OCI-LY3 (cell line): ENCODE results near the gene ZNF287.

ENCODE experiments used
- H2AFZ ChIP-seq: fragments of 200-600, 300-600 bp; shearing (Covaris generic); 2 replicates; pipeline ENCODE4 v1.6.0; 2014; ENCODE audit warnings: antibody characterized with exemption, low read depth, low read length
- H3K27ac ChIP-seq: fragments of 200-600, 300-600 bp; sonication (generic); 2 replicates; pipeline ENCODE4 v1.5.1; 2014; ENCODE audit warnings: mild to moderate bottlenecking, low read length, moderate library complexity, mixed read lengths
- H3K27me3 ChIP-seq: fragments of 200-600, 300-600 bp; sonication (generic); 2 replicates; pipeline ENCODE4 v1.6.1; 2014; ENCODE audit warnings: low read depth, low read length, mixed read lengths
- H3K36me3 ChIP-seq: fragments of 200-600, 300-600 bp; sonication (generic); replicated peaks from 2 replicates; pipeline ENCODE3; 2014; ENCODE audit warnings: low read depth, low read length, mixed read lengths
- H3K4me1 ChIP-seq: fragments of 300-600, 200-600 bp; sonication (generic); 2 replicates; pipeline ENCODE4 v1.6.1; 2014; ENCODE audit warnings: low read length, mixed read lengths
- H3K4me2 ChIP-seq: fragments of 200-600, 300-600 bp; sonication (generic); 2 replicates; pipeline ENCODE4 v1.6.1; 2014; ENCODE audit warnings: low read length, mixed read lengths
- H3K4me3 ChIP-seq: fragments of 300-600, 200-600 bp; sonication (generic); 2 replicates; pipeline ENCODE4 v1.5.1; 2014; ENCODE audit warnings: antibody characterized with exemption, mild to moderate bottlenecking, low read length, moderate library complexity
- H3K79me2 ChIP-seq: fragments of 300-600, 200-600 bp; shearing (Covaris generic); 2 replicates; pipeline ENCODE4 v1.6.1; 2014; ENCODE audit warnings: mild to moderate bottlenecking, low read length, mixed read lengths
- H3K9ac ChIP-seq: fragments of 300-600, 200-600 bp; shearing (Covaris generic); 2 replicates; pipeline ENCODE4 v1.6.0; 2014; ENCODE audit warnings: mild to moderate bottlenecking, low read length, moderate library complexity
- H3K9me3 ChIP-seq: fragments of 200-600, 300-600 bp; shearing (Covaris generic); 2 replicates; pipeline ENCODE4 v1.6.1; 2014; ENCODE audit warnings: low read length, mixed read lengths; ENCODE audit not compliant: insufficient read depth
- H4K20me1 ChIP-seq: fragments of 200-600, 300-600 bp; sonication (generic); 2 replicates; pipeline ENCODE4 v1.6.1; 2016; ENCODE audit warnings: low read length, mixed read lengths; ENCODE audit not compliant: insufficient read depth
- EZH2phosphoT487 ChIP-seq: fragments of 200-600 bp; shearing (Covaris generic); IDR thresholded peaks from 2 replicates; pipeline ENCODE4 v1.6.1; 2018; ENCODE audit warnings: antibody characterized with exemption, mixed run types, low read depth
- TF ChIP-seq, protein P1 (sequence below): fragments of 200-600, 300-600 bp; sonication (generic); IDR thresholded peaks from 2 replicates; pipeline ENCODE4 v1.5.1; 2014; ENCODE audit warnings: antibody characterized with exemption, low read length, low read depth

ZNF287 gene

DNA sequence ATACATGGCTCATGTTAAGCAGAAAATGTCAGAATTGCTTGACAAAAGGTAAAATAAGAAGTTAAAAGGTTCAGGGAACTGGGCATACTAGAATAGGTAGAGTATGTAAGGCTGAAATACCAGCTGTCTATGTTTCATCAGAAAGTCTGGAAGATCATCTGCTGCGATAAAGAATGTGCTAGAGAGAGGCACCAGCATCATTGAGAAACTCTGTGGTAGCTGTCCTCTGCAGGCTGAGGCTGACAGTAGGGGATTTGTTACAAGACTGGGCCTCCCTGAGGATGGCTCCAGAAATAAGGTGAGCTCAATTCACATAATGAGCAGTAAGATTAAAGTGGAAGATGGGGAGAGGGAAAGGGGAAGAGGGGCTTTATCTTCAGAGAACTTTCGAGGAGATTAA, 4.5 kb upstream of the ZNF287 start:
- H3K79me2 ChIP-seq, result no peaks in the 10 kb centered on the region
- H2AFZ ChIP-seq, result no peak overlapping the region
- H3K4me2 ChIP-seq, result no peak overlapping the region
- H3K27me3 ChIP-seq, result no peaks in the 10 kb centered on the region
- TF ChIP-seq EZH2phosphoT487, result no peak
- TF ChIP-seq, protein P1, sequence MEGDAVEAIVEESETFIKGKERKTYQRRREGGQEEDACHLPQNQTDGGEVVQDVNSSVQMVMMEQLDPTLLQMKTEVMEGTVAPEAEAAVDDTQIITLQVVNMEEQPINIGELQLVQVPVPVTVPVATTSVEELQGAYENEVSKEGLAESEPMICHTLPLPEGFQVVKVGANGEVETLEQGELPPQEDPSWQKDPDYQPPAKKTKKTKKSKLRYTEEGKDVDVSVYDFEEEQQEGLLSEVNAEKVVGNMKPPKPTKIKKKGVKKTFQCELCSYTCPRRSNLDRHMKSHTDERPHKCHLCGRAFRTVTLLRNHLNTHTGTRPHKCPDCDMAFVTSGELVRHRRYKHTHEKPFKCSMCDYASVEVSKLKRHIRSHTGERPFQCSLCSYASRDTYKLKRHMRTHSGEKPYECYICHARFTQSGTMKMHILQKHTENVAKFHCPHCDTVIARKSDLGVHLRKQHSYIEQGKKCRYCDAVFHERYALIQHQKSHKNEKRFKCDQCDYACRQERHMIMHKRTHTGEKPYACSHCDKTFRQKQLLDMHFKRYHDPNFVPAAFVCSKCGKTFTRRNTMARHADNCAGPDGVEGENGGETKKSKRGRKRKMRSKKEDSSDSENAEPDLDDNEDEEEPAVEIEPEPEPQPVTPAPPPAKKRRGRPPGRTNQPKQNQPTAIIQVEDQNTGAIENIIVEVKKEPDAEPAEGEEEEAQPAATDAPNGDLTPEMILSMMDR, result no peak
- H3K9ac ChIP-seq, result no peak overlapping the region
- no peaks in the 10 kb centered on the region for H3K36me3 ChIP-seq
- H3K4me3 ChIP-seq, result no peak overlapping the region
- H4K20me1 ChIP-seq, result no peaks in the 10 kb centered on the region
- H3K9me3 ChIP-seq, result no peaks in the 10 kb centered on the region
- H3K4me1 ChIP-seq, result no peaks in the 10 kb centered on the region
- H3K27ac ChIP-seq, result no peak overlapping the region

DNA sequence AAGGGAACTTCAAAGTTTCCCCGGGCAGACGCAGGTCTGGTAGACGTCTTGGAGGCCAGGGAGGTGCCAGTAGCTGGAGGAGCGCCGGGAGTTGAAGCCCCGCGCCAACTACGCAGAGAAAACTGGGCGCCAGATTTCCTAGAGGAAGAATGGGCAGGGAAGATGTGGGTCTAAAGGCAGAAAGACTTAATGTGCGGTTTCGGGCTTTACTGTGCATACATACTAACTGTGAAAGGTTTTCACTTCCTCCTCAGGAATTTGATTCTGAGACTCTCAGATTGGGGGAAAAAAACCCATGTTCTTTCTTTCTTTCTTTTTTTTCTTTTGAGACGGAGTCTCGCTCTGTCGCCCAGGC, 331 bp upstream of the ZNF287 start:
- no peak overlapping the region for H2AFZ ChIP-seq
- no peaks in the 10 kb centered on the region for H3K4me1 ChIP-seq
- no peak overlapping the region for H3K4me2 ChIP-seq

DNA sequence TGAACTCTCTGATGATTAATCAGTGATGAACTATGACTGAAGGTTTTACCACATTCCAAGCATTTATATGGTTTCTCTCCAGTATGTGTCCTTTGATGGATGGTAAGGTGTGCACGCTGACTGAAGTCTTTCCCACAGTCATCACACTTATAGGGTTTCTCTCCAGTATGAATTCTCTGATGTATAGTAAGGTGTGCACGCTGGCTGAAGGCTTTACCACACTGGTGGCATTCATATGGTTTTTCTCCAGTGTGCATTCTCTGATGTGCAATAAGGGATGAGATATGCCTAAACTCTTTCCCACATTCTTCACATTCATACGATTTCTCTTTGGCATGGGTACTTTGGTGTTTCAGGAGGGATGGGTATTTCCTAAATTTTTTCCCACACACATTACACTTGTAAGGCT, 16.4 kb downstream of the ZNF287 start:
- H4K20me1 ChIP-seq, result no peaks in the 10 kb centered on the region
- no peak overlapping the region for H2AFZ ChIP-seq
- peaks cover 13% of the 10 kb centered on the region; the same call in 1 of the 2 replicates for H3K9me3 ChIP-seq
- no peaks in the 10 kb centered on the region for H3K79me2 ChIP-seq
- no peak overlapping the region for H3K27ac ChIP-seq
- TF ChIP-seq EZH2phosphoT487, result no peak
- TF ChIP-seq, protein P1, result no peak
- no peak overlapping the region for H3K4me2 ChIP-seq
- H3K9ac ChIP-seq, result no peak overlapping the region
- H3K4me1 ChIP-seq, result no peaks in the 10 kb centered on the region
- H3K36me3 ChIP-seq, result no peaks in the 10 kb centered on the region
- H3K4me3 ChIP-seq, result no peak overlapping the region
- H3K27me3 ChIP-seq, result no peaks in the 10 kb centered on the region

More for the DNA sequence above, 331 bp upstream of the ZNF287 start:
- no peaks in the 10 kb centered on the region for H4K20me1 ChIP-seq
- H3K79me2 ChIP-seq, result no peaks in the 10 kb centered on the region
- TF ChIP-seq, protein P1, result no peak
- no peak for TF ChIP-seq EZH2phosphoT487
- no peaks in the 10 kb centered on the region for H3K27me3 ChIP-seq
- no peak overlapping the region for H3K27ac ChIP-seq
- H3K4me3 ChIP-seq, result no peak overlapping the region
- H3K9me3 ChIP-seq, result no peaks in the 10 kb centered on the region
- no peaks in the 10 kb centered on the region for H3K36me3 ChIP-seq
- H3K9ac ChIP-seq, result no peak overlapping the region

DNA sequence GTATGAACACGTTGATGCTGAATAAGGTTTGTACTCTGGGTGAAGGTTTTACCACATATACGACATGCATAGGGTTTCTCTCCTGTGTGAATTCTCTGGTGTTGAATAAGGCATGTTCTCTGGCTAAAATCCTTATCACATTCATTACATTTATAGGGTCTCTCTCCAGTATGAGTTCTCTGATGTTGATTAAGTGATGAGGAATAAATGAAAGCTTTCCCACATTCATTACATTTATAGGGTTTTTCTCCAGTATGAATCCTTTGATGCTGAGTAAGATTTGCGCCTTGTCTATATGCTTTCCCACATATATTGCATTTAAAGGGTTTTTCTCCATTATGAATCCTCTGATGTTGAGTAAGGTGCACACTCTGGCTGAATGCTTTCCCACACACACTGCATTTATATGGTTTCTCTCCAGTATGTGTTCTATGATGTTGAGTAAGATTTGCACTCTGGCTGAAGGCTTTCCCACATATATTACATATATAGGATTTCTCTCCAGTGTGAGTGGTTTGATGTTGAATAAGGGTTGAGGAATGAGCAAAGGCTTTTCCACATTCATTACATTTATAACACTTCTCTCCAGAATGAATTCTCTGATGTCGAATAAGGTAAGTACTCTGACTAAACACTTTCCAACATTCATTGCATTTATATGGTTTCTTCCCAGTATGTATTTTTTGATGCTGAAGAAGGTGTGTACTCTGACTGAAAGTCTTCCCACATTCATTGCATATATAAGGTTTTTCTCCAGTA, 16.9 kb downstream of the ZNF287 start:
- H3K27ac ChIP-seq, result no peak overlapping the region
- H3K27me3 ChIP-seq, result no peaks in the 10 kb centered on the region
- no peak overlapping the region for H2AFZ ChIP-seq
- no peak overlapping the region for H3K4me3 ChIP-seq
- H3K36me3 ChIP-seq, result no peaks in the 10 kb centered on the region
- H3K4me1 ChIP-seq, result no peaks in the 10 kb centered on the region
- no peak overlapping the region for H3K9ac ChIP-seq
- no peaks in the 10 kb centered on the region for H4K20me1 ChIP-seq
- peaks cover 13% of the 10 kb centered on the region; the same call in 1 of the 2 replicates for H3K9me3 ChIP-seq
- H3K4me2 ChIP-seq, result no peak overlapping the region
- TF ChIP-seq, protein P1, result no peak
- H3K79me2 ChIP-seq, result no peaks in the 10 kb centered on the region
